ENCODE measurements around the gene CLHC1. TPM values are rescaled to one million over a fixed set of nuclear protein-coding genes. Genes with fewer than 3 reads are reported as not detected.

The CLHC1 gene
- total and polyA plus RNA-seq, 3 donors from 2014 or later, result 7.9 to 21.2 (median 14.6) TPM

DNA sequence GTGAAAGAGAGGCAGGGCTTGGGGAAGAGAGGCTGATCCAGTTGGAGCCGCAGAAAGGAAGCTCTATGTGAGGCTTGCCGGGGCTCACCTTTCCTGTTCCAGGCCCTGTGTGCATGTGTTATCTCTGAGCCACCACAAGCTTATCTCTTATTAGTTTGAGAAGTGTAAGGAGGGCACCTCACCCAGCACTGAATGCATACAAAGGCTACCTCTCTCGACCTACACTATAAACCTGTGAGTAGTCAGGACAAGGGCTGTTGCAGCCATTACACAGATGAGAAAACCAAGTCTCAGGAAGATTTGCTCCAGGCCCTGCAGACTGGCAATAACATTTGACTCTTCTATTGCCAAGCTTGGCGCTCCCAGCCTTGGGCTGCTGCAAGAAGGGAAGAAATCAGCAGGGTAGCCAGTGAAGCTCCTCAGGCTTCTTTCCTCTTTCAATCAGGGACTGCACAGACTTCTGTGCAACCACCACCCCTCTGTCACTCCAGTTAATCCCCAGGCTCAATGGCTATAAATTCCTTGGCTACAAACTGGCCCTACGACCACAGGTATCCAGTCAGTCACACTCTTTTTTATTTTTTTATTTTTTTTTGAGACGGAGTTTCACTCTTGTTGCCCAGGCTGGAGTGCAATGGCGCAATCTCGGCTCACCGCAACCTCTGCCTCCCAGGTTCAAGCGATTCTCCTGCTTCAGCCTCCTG is 73.8 kb downstream of the CLHC1 start:
- DNase-seq, result no peak
- TF ChIP-seq, protein P1, sequence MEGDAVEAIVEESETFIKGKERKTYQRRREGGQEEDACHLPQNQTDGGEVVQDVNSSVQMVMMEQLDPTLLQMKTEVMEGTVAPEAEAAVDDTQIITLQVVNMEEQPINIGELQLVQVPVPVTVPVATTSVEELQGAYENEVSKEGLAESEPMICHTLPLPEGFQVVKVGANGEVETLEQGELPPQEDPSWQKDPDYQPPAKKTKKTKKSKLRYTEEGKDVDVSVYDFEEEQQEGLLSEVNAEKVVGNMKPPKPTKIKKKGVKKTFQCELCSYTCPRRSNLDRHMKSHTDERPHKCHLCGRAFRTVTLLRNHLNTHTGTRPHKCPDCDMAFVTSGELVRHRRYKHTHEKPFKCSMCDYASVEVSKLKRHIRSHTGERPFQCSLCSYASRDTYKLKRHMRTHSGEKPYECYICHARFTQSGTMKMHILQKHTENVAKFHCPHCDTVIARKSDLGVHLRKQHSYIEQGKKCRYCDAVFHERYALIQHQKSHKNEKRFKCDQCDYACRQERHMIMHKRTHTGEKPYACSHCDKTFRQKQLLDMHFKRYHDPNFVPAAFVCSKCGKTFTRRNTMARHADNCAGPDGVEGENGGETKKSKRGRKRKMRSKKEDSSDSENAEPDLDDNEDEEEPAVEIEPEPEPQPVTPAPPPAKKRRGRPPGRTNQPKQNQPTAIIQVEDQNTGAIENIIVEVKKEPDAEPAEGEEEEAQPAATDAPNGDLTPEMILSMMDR (IDR thresholded peaks at IDR 0.05), result no peak
- TF ChIP-seq POLR2A (IDR thresholded peaks at IDR 0.05), result no peak
- peaks cover 7% of the 10 kb centered on the region for H3K4me1 ChIP-seq
- intact Hi-C loops (cut with DNase I; ENCODE audit: low total_unique reads), result loop anchor here (10.0 kb wide), 1 partner anchor 113 kb away; no protein-coding TSS in a partner anchor
- no peaks in the 10 kb centered on the region for H3K27me3 ChIP-seq
- H3K4me3 ChIP-seq, result no peak overlapping the region
- 88 to 89% methylated on average over 10 of the region's 10 CpGs for WGBS, 2 donors
- H3K9me3 ChIP-seq, result no peaks in the 10 kb centered on the region
- no peak overlapping the region for H3K27ac ChIP-seq
- no peaks in the 10 kb centered on the region for H3K36me3 ChIP-seq (ENCODE audit: low read depth, missing control alignments)

DNA sequence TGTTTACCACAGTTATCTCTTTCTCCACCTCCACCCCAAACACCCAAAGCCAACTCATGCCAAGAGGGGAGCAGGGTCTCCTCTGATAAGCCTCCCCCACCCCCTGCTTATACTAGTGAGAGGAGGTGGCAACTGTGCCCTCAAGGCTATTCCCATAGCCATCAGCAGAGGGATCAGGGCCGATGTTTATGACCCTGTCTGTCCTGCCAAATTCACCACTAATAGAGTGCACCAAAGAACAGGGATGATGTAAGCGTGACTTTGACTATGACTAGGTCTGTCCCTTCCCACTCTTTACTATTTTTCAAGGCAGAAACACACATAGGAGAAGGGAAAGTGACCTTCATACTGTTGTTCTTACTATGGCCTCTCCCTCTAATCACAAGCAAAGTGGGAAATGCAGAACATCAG is 74.6 kb downstream of the CLHC1 start:
- no peak for DNase-seq
- Histone ChIP-seq H3K9me3 (no peaks in the 10 kb centered on the region), H3K27me3 (no peaks in the 10 kb centered on the region), H3K4me1 (peaks cover 4% of the 10 kb centered on the region), H3K36me3 (ENCODE audit: low read depth, missing control alignments) (no peaks in the 10 kb centered on the region), H3K27ac (no peak overlapping the region), H3K4me3 (no peak overlapping the region)
- intact Hi-C loops (cut with DNase I; ENCODE audit: low total_unique reads), result loop anchor here (10.0 kb wide), 1 partner anchor 113 kb away; no protein-coding TSS in a partner anchor
- TF ChIP-seq POLR2A (IDR thresholded peaks at IDR 0.05), result no peak
- TF ChIP-seq, protein P1 (IDR thresholded peaks at IDR 0.05), result no peak
- 75 to 76% methylated on average over 2 of the region's 2 CpGs for WGBS, 2 donors

DNA sequence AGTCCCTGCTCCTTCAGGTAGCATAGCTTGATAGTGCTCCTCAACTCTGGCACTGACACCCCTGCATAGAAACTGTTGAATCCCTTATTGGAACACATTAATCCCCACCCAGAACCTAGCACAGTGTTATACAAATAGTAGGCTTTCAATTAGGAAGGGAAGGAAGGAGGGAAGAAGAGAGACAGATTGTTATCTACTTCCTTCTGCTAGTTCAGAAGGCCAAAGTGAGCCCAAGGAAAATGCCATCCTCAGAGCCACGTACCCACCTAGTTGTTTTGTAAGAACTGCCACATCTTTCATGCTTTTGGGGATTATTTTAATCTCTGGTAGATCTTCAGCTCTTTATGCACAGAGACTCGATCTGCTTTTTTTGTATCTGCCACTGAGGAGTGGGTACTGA is 75.1 kb downstream of the CLHC1 start:
- WGBS, 2 donors, result 82 to 92% methylated on average over 2 of the region's 2 CpGs
- no peaks in the 10 kb centered on the region for H3K36me3 ChIP-seq (ENCODE audit: low read depth, missing control alignments)
- H3K4me1 ChIP-seq, result peaks cover 4% of the 10 kb centered on the region
- H3K27me3 ChIP-seq, result no peaks in the 10 kb centered on the region
- no peak for DNase-seq
- TF ChIP-seq, protein P1 (IDR thresholded peaks at IDR 0.05), result no peak
- no peak for TF ChIP-seq POLR2A (IDR thresholded peaks at IDR 0.05)
- no peak overlapping the region for H3K4me3 ChIP-seq
- no peak overlapping the region for H3K27ac ChIP-seq
- intact Hi-C loops (cut with DNase I; ENCODE audit: low total_unique reads), result loop anchor here (10.0 kb wide), 1 partner anchor 112 kb away; no protein-coding TSS in a partner anchor
- no peaks in the 10 kb centered on the region for H3K9me3 ChIP-seq

DNA sequence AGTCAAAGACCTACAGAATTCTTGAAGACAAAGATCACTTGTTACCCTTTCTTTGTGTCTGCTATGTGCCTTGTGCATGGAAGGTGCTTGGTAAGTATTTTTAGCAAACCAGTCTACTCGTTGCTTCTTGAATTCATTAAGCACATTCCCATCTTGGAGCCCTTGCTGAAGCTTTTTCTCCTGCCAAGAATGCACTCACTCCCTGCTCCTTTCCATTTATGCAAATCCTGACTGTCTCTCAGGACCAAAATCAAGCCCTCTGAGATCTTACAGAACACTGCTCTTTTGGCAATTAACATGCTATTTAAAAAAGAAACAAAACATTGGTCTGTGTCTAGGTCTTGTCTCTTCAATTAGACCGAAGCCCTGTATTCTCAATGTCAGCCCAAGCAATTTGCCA is 75.8 kb downstream of the CLHC1 start:
- Histone ChIP-seq H3K9me3 (no peaks in the 10 kb centered on the region), H3K27me3 (no peaks in the 10 kb centered on the region), H3K27ac (no peak overlapping the region), H3K4me1 (peaks cover 4% of the 10 kb centered on the region), H3K4me3 (no peak overlapping the region), H3K36me3 (ENCODE audit: low read depth, missing control alignments) (no peaks in the 10 kb centered on the region)
- TF ChIP-seq, protein P1 (IDR thresholded peaks at IDR 0.05), result no peak
- no peak for TF ChIP-seq POLR2A (IDR thresholded peaks at IDR 0.05)
- intact Hi-C loops (cut with DNase I; ENCODE audit: low total_unique reads), result loop anchor here (10.0 kb wide), 1 partner anchor 112 kb away; no protein-coding TSS in a partner anchor
- 31 to 48% methylated on average over 2 of the region's 2 CpGs for WGBS, 2 donors
- DNase-seq, result no peak

All from testis (tissue), 3 donors.